Epithelial cell of proximal tubule (primary cell): ENCODE data around the gene RBM45. TPM values are rescaled to one million over a fixed set of nuclear protein-coding genes. Genes with fewer than 3 reads are reported as not detected.
"Not testable (repeated sequence)": the region's sequence is repeated elsewhere in the genome, so short reads cannot be mapped to it uniquely, and the experiment has no call there.

ENCODE experiments used
- DNase-seq: peaks from one replicate; pipeline ENCODE4 v3.0.0-alpha.2; 2011; ENCODE audit warnings: low read depth
- H3K4me3 ChIP-seq: 2 replicates; pipeline ENCODE4 v1.5.1; 2011; ENCODE audit warnings: low read depth, mild to moderate bottlenecking, low read length
- total RNA-seq: library from RNA; depleted of rRNA; stranded (reverse); fragments of >200 nt; gene quantifications from 2 replicates; pipeline ENCODE4 v1.2.3, GENCODE V29; 2015
- TF ChIP-seq, protein P1 (sequence below): conservative IDR thresholded peaks from 2 replicates; pipeline ENCODE4 v1.5.1; 2012; ENCODE audit warnings: low read depth, mild to moderate bottlenecking, low read length

Gene RBM45
- total RNA-seq, 1 donor from 2014 or later: 10.2 TPM

DNA sequence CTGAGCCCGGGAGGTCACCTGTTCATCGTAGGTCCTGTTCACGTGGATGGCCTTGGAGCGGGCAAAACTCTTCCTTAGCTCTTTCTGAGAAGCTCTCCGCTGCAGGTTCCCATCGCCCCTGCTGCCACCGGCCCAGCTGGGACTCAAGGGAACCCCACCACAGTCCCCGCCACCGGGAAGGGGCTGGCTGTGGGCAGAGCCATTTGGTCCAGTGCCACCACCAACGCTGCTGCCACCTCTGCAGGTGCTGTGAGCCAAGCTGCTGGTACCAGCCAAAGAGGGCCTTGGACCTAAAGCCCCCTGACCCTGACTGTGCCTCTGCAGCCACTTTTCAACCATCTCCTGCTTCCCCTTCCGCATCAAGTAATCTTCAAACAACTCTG lies 40.2 kb upstream of the RBM45 start:
- DNase-seq: no peak
- H3K4me3 ChIP-seq: peak overlapping the region; percentile 74
- TF ChIP-seq, protein P1, sequence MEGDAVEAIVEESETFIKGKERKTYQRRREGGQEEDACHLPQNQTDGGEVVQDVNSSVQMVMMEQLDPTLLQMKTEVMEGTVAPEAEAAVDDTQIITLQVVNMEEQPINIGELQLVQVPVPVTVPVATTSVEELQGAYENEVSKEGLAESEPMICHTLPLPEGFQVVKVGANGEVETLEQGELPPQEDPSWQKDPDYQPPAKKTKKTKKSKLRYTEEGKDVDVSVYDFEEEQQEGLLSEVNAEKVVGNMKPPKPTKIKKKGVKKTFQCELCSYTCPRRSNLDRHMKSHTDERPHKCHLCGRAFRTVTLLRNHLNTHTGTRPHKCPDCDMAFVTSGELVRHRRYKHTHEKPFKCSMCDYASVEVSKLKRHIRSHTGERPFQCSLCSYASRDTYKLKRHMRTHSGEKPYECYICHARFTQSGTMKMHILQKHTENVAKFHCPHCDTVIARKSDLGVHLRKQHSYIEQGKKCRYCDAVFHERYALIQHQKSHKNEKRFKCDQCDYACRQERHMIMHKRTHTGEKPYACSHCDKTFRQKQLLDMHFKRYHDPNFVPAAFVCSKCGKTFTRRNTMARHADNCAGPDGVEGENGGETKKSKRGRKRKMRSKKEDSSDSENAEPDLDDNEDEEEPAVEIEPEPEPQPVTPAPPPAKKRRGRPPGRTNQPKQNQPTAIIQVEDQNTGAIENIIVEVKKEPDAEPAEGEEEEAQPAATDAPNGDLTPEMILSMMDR: no peak

DNA sequence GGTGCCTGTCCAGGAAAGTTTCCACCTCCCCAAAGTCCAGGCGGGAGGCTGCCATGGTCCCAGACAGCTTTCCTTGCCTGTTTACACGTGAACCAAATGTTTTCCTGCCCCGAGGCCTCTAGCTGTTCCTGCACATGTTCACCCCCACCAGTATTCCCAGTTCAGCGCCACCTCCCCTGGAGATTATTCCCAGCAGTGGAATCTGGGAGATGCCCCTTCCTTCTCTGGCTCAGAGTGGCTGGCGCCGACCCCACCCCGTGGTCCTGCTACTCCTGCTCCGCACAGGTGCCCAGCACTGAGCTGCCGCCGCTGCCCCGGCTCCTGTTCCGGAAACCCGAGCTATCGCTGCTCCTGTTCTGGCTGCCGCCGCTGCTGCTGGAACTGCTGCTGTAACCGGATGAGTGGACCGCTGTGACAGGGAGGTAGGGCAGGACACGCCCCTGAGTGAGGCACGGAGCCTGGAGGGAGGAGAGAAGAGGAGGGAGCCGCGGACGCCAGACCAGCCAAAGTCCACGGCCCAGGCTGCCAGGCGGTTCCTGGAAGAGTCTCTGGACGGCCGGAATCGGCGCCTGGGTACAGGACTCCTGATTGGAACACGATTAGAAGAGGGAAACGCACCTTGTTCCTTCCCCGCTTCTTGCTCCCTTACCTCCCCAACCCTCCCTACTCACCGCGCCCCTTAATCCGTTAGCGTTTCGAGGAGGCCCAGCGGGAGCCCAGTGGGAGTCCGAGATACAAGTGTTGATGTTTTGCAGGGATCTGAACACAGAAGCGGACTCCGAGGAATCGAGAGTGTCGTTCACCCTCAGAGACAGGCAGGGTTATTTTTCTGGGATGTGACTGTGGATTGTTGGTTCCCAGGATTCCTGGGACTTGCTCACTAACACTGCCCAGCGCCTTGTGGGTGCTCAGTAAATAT lies 39.6 kb upstream of the RBM45 start, which contains the start of gene PDE11A:
Gene PDE11A (minus strand): TSS at position 395 of the 919 bp plus-strand sequence. CDS start 340 bp downstream, at position 55.
- TF ChIP-seq, protein P1: no peak
- no peak for DNase-seq

DNA sequence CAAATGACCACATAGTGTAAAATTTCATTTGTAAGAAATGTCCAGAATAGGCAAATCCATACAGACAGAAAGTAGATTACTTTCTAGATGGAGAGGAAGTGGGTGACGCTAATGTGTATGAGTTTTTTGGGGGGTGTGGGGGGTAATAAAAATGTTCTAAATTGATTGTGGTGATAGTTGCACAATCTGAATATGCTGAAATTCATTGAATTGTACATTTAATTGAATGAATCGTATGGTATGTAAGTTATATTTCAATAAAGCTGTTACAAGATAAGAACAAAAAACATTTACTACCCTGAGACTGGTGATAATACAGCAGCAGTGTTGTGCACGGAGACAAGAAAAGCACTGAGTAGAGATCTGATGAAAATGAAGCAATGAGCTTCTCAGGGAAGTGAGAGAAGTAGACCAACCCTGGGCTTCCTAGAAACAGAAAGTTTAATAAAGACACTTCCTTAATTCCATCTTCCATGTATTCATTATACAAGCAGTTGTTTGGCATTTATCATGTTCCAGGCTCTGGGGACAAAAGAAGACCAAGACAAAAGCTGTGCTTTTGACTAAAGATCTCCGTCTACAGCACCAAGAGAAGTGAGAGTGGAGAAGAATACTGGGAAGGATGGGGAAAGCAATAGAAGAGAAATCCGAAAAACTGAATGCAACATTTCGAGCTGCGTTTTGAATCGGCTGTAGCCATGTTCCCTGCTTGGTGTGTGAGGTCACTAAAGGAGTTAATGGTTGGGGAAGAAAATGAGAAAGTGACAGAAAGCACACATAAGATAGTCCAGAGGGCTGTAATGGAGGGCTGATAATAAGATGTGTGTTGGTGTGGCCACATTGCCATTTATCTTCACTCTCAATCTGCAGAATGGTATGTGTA lies 37.9 kb upstream of the RBM45 start:
- no peak for DNase-seq
- TF ChIP-seq, protein P1: no peak
- H3K4me3 ChIP-seq: no peak overlapping the region

More for the DNA sequence above, 39.6 kb upstream of the RBM45 start, which contains the start of gene PDE11A:
- H3K4me3 ChIP-seq: peak within 1 kb of the TSS; percentile 74

DNA sequence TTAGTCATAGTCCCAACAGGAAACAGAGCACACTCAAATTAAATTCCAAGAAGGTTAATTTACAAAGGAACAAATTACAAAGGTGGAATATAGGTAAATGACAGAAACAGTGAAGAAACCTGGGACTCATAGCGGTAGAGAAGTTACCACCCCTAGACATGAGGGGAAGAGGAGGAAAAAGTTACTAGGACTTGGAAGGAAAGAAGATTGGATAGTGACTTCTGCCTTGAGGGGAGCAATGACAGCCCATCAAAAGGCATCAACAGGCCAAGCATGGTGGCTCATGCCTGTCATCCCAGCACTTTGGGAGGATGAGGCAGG lies 37.3 kb upstream of the RBM45 start:
- TF ChIP-seq, protein P1: no peak
- H3K4me3 ChIP-seq: no peak overlapping the region
- DNase-seq: no peak

DNA sequence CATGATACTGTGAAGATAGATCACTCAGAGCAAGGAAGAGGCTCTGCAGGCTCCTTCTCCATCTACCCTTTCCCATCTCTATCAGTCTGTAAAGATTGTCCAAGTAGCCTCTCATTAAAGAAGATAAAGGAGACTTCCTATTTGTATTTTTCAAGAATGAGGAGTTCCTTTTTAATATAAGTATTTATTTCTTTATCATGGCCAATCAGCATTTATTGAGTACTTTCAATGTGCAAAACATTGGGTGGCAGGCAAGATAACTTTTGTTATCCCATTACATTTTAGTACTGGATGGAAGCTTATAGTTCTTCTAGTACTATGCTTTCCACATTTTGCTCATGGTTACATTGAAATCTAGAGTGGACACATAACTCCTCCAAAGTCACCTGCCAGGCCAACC lies 36.1 kb upstream of the RBM45 start:
- TF ChIP-seq, protein P1: no peak
- no peak overlapping the region for H3K4me3 ChIP-seq
- DNase-seq: no peak

DNA sequence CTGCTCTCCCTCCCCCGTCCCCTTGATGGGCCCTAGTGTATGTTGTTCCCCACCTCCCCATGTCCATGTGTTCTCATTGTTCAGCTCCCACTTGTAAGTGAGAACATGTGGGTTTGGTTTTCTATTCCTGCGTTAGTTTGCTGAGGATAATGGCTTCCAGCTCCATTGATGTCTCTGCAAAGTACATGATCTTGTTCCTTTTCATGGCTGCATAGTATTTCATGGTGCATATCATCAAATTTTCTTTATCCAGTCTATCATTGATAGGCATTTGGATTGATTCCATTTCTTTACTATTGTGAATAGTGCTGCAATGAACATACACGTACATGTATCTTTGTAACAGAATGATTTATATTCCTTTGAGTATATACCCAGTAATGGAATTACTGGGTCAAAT lies 33.0 kb upstream of the RBM45 start:
- H3K4me3 ChIP-seq: not testable (repeated sequence)

DNA sequence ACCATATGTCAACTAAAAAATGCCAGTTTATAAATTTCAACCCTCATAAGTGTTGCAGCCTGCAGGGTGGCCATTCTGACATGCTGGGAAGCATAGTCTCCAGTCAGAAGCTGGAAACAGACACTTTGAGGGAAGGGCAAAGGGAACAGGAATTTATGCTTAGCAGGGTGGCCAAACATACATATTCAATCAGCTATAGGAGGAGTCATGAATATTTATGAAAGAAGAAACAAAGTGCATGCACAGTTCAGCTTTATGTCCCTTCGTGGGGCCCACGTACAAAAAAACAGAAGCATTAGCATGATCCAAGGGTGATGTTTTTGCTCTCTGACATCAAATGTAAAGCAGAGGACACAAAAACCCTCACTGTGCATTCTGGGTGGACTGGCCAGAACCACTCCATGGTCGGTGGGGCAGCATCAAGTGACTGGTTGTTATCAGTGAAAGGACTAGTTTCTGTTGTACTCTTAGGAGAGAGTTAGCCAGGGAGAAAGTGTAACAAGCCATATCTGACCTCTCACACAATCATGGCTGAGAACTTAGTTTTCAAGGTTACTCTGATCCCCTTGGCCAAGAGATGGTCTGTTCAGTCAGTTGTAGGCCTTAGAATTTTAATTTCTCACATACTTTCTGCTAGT lies 29.7 kb upstream of the RBM45 start:
- DNase-seq: no peak
- no peak overlapping the region for H3K4me3 ChIP-seq
- TF ChIP-seq, protein P1: no peak

More for the DNA sequence above, 33.0 kb upstream of the RBM45 start:
- not testable (repeated sequence) for DNase-seq
